GM23248 (cell line): ENCODE data around the gene KCP. TPM values are rescaled to one million over a fixed set of nuclear protein-coding genes. Genes with fewer than 3 reads are reported as not detected.
A peak's percentile ranks its signal among the peaks of the same experiment; 100 is the strongest.

Experiments
- DNase-seq: peaks from one replicate; pipeline ENCODE4 v3.0.0-alpha.2; 2015
- H2AFZ ChIP-seq: fragments of 200-600 bp; sonication (generic); 2 replicates; pipeline ENCODE4 v1.6.1; 2016; ENCODE audit warnings: antibody characterized with exemption
- H3F3A ChIP-seq: fragments of 200-600 bp; sonication (generic); 2 replicates; pipeline ENCODE4 v1.6.1; 2016; ENCODE audit warnings: mild to moderate bottlenecking, antibody characterized with exemption, mixed run types; ENCODE audit not compliant: insufficient read depth
- H3K27ac ChIP-seq: fragments of 200-600 bp; sonication (generic); 2 replicates; pipeline ENCODE4 v1.5.1; 2016; ENCODE audit warnings: mild to moderate bottlenecking
- H3K27me3 ChIP-seq: fragments of 200-600 bp; sonication (generic); replicated peaks from 2 replicates; pipeline ENCODE4 v1.6.1; 2016; ENCODE audit warnings: mild to moderate bottlenecking; ENCODE audit not compliant: insufficient read depth
- H3K36me3 ChIP-seq: fragments of 200-600 bp; sonication (generic); 2 replicates; pipeline ENCODE4 v1.6.1; 2016; ENCODE audit warnings: low read depth, mild to moderate bottlenecking
- H3K4me1 ChIP-seq: fragments of 200-600 bp; sonication (generic); 2 replicates; pipeline ENCODE4 v1.6.1; 2016; ENCODE audit warnings: mild to moderate bottlenecking; ENCODE audit not compliant: insufficient read depth
- H3K4me2 ChIP-seq: fragments of 200-600 bp; sonication (generic); one replicate; pipeline ENCODE4 v1.6.1; 2016; ENCODE audit warnings: mild to moderate bottlenecking; ENCODE audit not compliant: unreplicated experiment
- H3K4me3 ChIP-seq: fragments of 200-600 bp; sonication (generic); 2 replicates; pipeline ENCODE4 v1.5.1; 2016; ENCODE audit warnings: mild to moderate bottlenecking
- H3K79me2 ChIP-seq: fragments of 200-600 bp; sonication (generic); 2 replicates; pipeline ENCODE4 v1.6.1; 2016; ENCODE audit warnings: mild to moderate bottlenecking; ENCODE audit not compliant: insufficient read depth
- H3K9ac ChIP-seq: fragments of 200-600 bp; sonication (generic); 2 replicates; pipeline ENCODE4 v1.6.1; 2016; ENCODE audit warnings: mild to moderate bottlenecking
- H3K9me2 ChIP-seq: fragments of 200-600 bp; sonication (generic); 2 replicates; pipeline ENCODE4 v1.6.1; 2016; ENCODE audit warnings: mixed run types, mild to moderate bottlenecking, moderate library complexity; ENCODE audit not compliant: insufficient read depth
- H3K9me3 ChIP-seq: fragments of 200-600 bp; sonication (generic); one replicate; pipeline ENCODE4 v1.6.1; 2017; ENCODE audit warnings: low read depth
- H4K20me1 ChIP-seq: fragments of 200-600 bp; sonication (generic); 2 replicates; pipeline ENCODE4 v1.6.0; 2016; ENCODE audit not compliant: insufficient read depth
- EZH2 ChIP-seq: fragments of 200-600 bp; sonication (generic); IDR thresholded peaks from 2 replicates; pipeline ENCODE4 v1.6.1; 2018; ENCODE audit warnings: antibody characterized with exemption, mild to moderate bottlenecking; ENCODE audit not compliant: insufficient read depth, poor library complexity, severe bottlenecking
- EZH2phosphoT487 ChIP-seq: fragments of 200-600 bp; sonication (generic); IDR thresholded peaks from 2 replicates; pipeline ENCODE4 v1.6.1; 2018; ENCODE audit warnings: antibody characterized with exemption, moderate library complexity, mild to moderate bottlenecking, low read depth; ENCODE audit not compliant: insufficient read depth
- WGBS, 2 experiments: methylation state at CpG; one replicate each; pipeline ENCODE4 v1.1.6; 2015 to 2017; ENCODE audit warnings: low lambda C conversion rate in 2 of 2, low coverage in 1 of 2; ENCODE audit errors: missing lambda C conversion rate in 2 of 2; 5-methylcytosine and 5-hydroxymethylcytosine counted together
- in situ Hi-C: fragments of 300-500 bp; cut with MboI; formaldehyde crosslinking; loops from 2 replicates; pipeline ENCODE4 v1.15.0; 2020
- polyA plus RNA-seq: library from polyadenylated mRNA; unstranded; fragments of >200 nt; fragmentation: Nextera tagmentation; extraction: Ambion mirVana; gene quantifications from 2 replicates; pipeline ENCODE4 v1.2.1, GENCODE V29; 2016
- total RNA-seq: library from RNA; depleted of rRNA; stranded (reverse); fragments of >200 nt; shearing (Covaris generic); gene quantifications from 2 replicates; pipeline ENCODE4 v1.2.3, GENCODE V29; 2014

KCP gene
- total and polyA plus RNA-seq, 2 experiments from 2014 or later, result 0.10 TPM; not detected in 1

DNA sequence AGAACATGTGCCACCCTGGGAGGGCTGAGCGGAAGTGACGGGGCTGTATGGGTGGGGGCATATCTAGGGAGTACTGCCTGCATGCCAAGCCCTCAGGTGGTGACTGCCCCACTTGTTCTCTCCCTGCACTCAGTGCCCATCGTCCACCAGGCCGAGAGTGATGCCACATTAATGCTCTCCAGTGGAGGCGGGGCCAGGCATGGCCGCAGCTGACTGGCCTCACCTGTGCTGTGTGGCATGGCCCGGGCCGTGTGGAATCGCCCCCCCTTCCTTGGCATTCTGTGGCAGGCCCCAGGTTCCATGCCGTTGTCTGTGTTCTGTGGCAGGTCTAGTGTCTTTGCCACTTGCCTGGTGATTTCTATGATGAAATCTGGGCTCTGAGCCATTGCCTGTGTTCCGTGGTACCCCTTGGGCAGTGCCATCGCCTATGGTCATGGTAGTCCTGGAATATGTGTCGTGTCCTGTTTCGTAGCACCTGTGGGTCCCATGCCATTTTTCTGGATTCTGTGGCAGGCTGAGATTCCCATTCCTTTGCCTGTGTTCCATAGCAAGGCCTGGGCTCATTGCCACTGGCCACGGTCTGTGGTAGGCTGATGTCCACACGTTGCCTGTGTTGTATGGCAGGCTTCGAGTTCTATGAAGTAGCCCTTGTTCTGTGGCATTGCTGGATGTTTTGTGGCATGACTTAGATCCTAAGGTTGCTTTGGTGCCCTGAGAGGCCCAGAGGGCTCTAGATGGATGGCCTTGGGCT is 71.4 kb downstream of the KCP start:
- Histone ChIP-seq H4K20me1 (no peaks in the 10 kb centered on the region), H3K79me2 (peaks cover 49% of the 10 kb centered on the region), H3K36me3 (peaks cover 82% of the 10 kb centered on the region; the same call in 1 of the 2 replicates), H3K4me2 (no peak overlapping the region), H3K9me3 (no peaks in the 10 kb centered on the region), H3K4me3 (no peak overlapping the region), H3K9ac (no peak overlapping the region), H3K9me2 (no peaks in the 10 kb centered on the region), H3K27ac (no peak overlapping the region), H3K27me3 (no peaks in the 10 kb centered on the region), H3K4me1 (peaks cover 22% of the 10 kb centered on the region), H3F3A (peaks cover 57% of the 10 kb centered on the region), H2AFZ (no peak overlapping the region)
- in situ Hi-C loops, result no loop called here
- no peak for DNase-seq
- TF ChIP-seq EZH2 (no peak), EZH2phosphoT487 (no peak)
- 86 to 91% methylated on average over 17 of the region's 17 CpGs for WGBS, 2 experiments

DNA sequence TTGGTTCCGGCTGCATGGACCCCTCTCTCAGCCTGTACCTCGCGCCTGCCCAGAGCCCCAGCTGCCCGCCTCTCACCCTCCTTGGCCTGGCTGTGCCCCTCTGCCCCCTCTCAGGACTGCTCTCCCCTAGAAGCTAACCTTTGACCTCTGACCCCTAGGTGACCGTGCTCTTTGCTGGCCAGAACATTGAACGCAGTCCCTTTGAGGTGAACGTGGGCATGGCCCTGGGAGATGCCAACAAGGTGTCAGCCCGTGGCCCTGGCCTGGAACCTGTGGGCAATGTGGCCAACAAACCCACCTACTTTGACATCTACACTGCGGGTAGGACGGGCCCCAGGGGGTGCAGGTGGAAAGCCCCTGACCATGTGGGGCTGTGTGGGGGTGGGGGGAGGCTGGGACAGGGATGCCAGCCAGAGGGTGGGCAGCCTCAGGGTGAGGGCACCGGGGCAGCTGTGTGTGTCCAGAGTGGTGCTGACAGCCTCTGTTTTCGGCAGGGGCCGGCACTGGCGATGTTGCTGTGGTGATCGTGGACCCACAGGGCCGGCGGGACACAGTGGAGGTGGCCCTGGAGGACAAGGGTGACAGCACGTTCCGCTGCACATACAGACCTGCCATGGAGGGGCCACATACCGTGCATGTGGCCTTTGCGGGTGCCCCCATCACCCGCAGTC is 72.3 kb downstream of the KCP start:
- no peaks in the 10 kb centered on the region for H3K9me2 ChIP-seq
- peaks cover 57% of the 10 kb centered on the region for H3K79me2 ChIP-seq
- TF ChIP-seq EZH2phosphoT487 (no peak), EZH2 (no peak)
- peaks cover 73% of the 10 kb centered on the region; the same call in 1 of the 2 replicates for H3K36me3 ChIP-seq
- WGBS, 2 experiments, result 91 to 96% methylated on average over 19 to 22 of the region's 22 CpGs
- H3K9me3 ChIP-seq, result no peaks in the 10 kb centered on the region
- in situ Hi-C loops, result no loop called here
- no peak overlapping the region for H3K9ac ChIP-seq
- H3K4me1 ChIP-seq, result peaks cover 26% of the 10 kb centered on the region
- no peaks in the 10 kb centered on the region for H3K27me3 ChIP-seq
- no peak overlapping the region for H3K27ac ChIP-seq
- H3K4me3 ChIP-seq, result no peak overlapping the region
- no peak overlapping the region for H3K4me2 ChIP-seq
- H3F3A ChIP-seq, result peaks cover 55% of the 10 kb centered on the region
- H2AFZ ChIP-seq, result no peak overlapping the region
- H4K20me1 ChIP-seq, result no peaks in the 10 kb centered on the region
- DNase-seq, result no peak

DNA sequence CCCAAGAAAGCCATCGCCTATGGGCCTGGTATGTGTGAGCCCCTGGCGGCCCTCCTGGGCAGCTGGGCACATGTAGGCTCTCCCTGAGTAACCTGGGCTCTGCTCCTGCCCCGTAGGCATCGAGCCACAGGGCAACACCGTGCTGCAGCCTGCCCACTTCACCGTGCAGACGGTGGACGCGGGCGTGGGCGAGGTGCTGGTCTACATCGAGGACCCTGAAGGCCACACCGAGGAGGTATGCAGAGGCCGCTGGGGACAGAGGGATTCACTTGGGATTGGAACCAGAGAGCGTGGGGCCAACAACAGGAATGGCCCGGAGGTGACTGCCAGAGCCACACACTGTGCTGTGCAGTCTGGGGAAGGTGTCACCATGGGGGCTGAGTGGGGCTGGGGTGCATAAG is 73.0 kb downstream of the KCP start:
- no peak for TF ChIP-seq EZH2phosphoT487
- no peak for TF ChIP-seq EZH2
- Histone ChIP-seq H3K9me2 (no peaks in the 10 kb centered on the region), H3K4me1 (peaks cover 26% of the 10 kb centered on the region), H3K9me3 (no peaks in the 10 kb centered on the region), H3K36me3 (peaks cover 66% of the 10 kb centered on the region; the same call in 1 of the 2 replicates), H2AFZ (no peak overlapping the region), H3K27me3 (no peaks in the 10 kb centered on the region), H3K4me2 (no peak overlapping the region), H3K79me2 (peaks cover 64% of the 10 kb centered on the region), H3K4me3 (no peak overlapping the region), H4K20me1 (no peaks in the 10 kb centered on the region), H3K9ac (no peak overlapping the region), H3K27ac (no peak overlapping the region), H3F3A (peaks cover 59% of the 10 kb centered on the region)
- no peak for DNase-seq
- in situ Hi-C loops, result no loop called here
- 91 to 93% methylated on average over 16 of the region's 16 CpGs for WGBS, 2 experiments

DNA sequence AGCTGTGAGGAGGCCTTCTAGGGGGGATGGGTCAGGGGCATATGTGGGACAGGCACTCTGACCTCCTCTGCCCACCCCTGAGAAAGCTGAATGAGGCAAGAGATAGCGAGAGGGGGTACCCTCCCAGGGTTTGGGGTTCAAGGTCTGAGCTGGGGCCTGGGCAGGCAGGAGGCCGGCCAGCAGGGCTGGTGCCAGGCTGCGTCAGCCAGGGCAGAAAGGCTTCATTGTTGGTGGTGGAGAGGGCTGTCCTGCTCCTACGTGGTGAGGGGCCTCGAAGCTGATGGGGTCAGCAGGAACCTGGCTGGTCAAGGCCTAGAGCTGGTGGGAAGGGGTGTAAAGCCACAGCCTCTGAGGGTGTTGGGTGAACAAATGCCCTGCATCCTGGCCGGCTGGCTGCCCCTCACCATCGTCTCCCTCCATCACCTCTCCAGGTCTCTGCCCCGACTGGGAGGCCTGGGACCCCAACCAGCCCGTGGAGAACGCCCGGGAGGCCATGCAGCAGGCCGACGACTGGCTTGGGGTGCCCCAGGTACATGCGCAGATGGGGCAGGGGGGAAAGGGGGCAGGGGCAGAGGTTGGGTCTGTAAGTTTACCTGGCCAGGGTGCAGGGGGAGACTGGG is 73.7 kb downstream of the KCP start:
- no peak for TF ChIP-seq EZH2phosphoT487
- no peak for TF ChIP-seq EZH2
- Histone ChIP-seq H3K9ac (peak overlapping the region; percentile 61), H3K4me3 (no peak overlapping the region), H3K4me1 (peaks cover 25% of the 10 kb centered on the region), H3K4me2 (no peak overlapping the region), H3K9me3 (no peaks in the 10 kb centered on the region), H4K20me1 (no peaks in the 10 kb centered on the region), H2AFZ (no peak overlapping the region), H3K27ac (peak overlapping the region; percentile 77), H3K79me2 (peaks cover 71% of the 10 kb centered on the region), H3K27me3 (no peaks in the 10 kb centered on the region), H3K36me3 (peaks cover 61% of the 10 kb centered on the region; the same call in 1 of the 2 replicates), H3K9me2 (no peaks in the 10 kb centered on the region), H3F3A (peaks cover 61% of the 10 kb centered on the region)
- 93 to 95% methylated on average over 11 to 14 of the region's 14 CpGs for whole genome bisulfite sequencing, 2 experiments
- in situ Hi-C loops, result no loop called here
- no peak for DNase-seq
